K562 (cell line): ENCODE measurements around the gene CNIH3. TPM values are rescaled to one million over a fixed set of nuclear protein-coding genes. Genes with fewer than 3 reads are reported as not detected.

Experiments used
- ATAC-seq: fragments of 200-7000 bp; cut with Tn5 transposase; 3 replicates; pipeline ENCODE4 v1.9.1; 2020; ENCODE audit warnings: moderate library complexity
- BruUV-seq: library from RNA; stranded (reverse); fragments of 400-500 nt; replicated peaks from 2 replicates; lab custom pipeline; 2021; lab: Mats Ljungman, UMichigan
- CTCF ChIA-PET: fragments of 300-600 bp; formaldehyde crosslinking; extraction: SDS; loops from one replicate; lab custom pipeline; 2021; ENCODE audit warnings: low intra/inter-chr PET ratio; lab: Yijun Ruan, JAX
- POLR2A ChIA-PET: fragments of 300-600, 350-650 bp; sonication (Branson Sonifier 250); formaldehyde crosslinking; extraction: SDS; loops from one replicate; lab custom pipeline; 2021; ENCODE audit warnings: antibody characterized with exemption, inconsistent platforms; lab: Yijun Ruan, JAX
- DNase-seq, 4 experiments: peaks; one replicate each; pipeline versions ENCODE4 v3.0.0 to v3.0.0-alpha.2; 2011 to 2018; ENCODE audit warnings: low spot score in 3 of 4, mixed read lengths in 3 of 4; ENCODE audit errors: extremely low read depth in 1 of 4
- FAIRE-seq: peaks from 2 replicates; lab custom pipeline; 2011; peaks lifted over from hg19 to GRCh38; lab: Jason Lieb, UNC
- H2AFZ ChIP-seq: 2 replicates; pipeline ENCODE4 v1.6.0; 2011; ENCODE audit warnings: low read depth, low read length, control low read depth, inconsistent platforms
- H3K27ac ChIP-seq: fragments of 200-600 bp; 3 replicates; pipeline ENCODE4 v1.8.0; 2011; ENCODE audit warnings: low read depth, mild to moderate bottlenecking, control low read depth, inconsistent platforms, low read length, moderate library complexity, mixed read lengths; ENCODE audit errors: extremely low read depth
- H3K27me3 ChIP-seq, 2 experiments: fragments of 300-600 bp in 1 of 2; 2 replicates in 1 of 2; 3 replicates in 1 of 2; pipeline versions ENCODE4 v1.6.0 to v1.8.0; 2011; ENCODE audit warnings: inconsistent platforms in 2 of 2, low read length in 2 of 2, mild to moderate bottlenecking in 1 of 2, mixed read lengths in 1 of 2, moderate library complexity in 1 of 2; ENCODE audit not compliant: control insufficient read depth in 2 of 2, insufficient read depth in 2 of 2
- H3K36me3 ChIP-seq: fragments of 300-600 bp; 3 replicates; pipeline ENCODE4 v1.8.0; 2011; ENCODE audit warnings: mild to moderate bottlenecking, low read length, inconsistent platforms; ENCODE audit not compliant: control insufficient read depth, insufficient read depth
- H3K4me1 ChIP-seq, 2 experiments: fragments of 200-600 bp in 1 of 2; replicated peaks in 1 of 2; 2 replicates in 1 of 2; 3 replicates in 1 of 2; pipeline versions ENCODE4 v1.5.1 to v1.8.0; 2011; ENCODE audit warnings: inconsistent platforms in 2 of 2, low read length in 2 of 2, mild to moderate bottlenecking in 1 of 2, mixed read lengths in 1 of 2, moderate library complexity in 1 of 2; ENCODE audit not compliant: control insufficient read depth in 2 of 2, insufficient read depth in 2 of 2
- H3K4me2 ChIP-seq: 2 replicates; pipeline ENCODE4 v1.6.1; 2011; ENCODE audit warnings: low read length, control low read depth, inconsistent platforms, mixed read lengths; ENCODE audit not compliant: insufficient read depth
- H3K4me3 ChIP-seq: fragments of 200-600 bp; sonication (generic), shearing (Covaris generic); 2 replicates; pipeline ENCODE4 v1.5.1; 2016; ENCODE audit warnings: control low read depth, inconsistent platforms
- H3K79me2 ChIP-seq: fragments of 200-600 bp; 3 replicates; pipeline ENCODE4 v1.8.0; 2011; ENCODE audit warnings: low read length, inconsistent platforms; ENCODE audit not compliant: control insufficient read depth, insufficient read depth
- H3K9ac ChIP-seq, 2 experiments: 2 replicates each; pipeline versions ENCODE4 v1.6.0 to v1.6.1; 2011; ENCODE audit warnings: low read depth in 2 of 2, low read length in 2 of 2, control low read depth in 1 of 2, inconsistent platforms in 1 of 2, mild to moderate bottlenecking in 1 of 2, mixed read lengths in 1 of 2; ENCODE audit not compliant: insufficient read depth in 1 of 2
- H3K9me1 ChIP-seq: one replicate; pipeline ENCODE4 v1.6.0; 2011; ENCODE audit warnings: inconsistent platforms, mild to moderate bottlenecking, low read length, moderate library complexity; ENCODE audit not compliant: control insufficient read depth, insufficient read depth
- H3K9me3 ChIP-seq: replicated peaks from 2 replicates; pipeline ENCODE4 v1.5.1; 2011; ENCODE audit warnings: low read depth, low read length, inconsistent platforms; ENCODE audit not compliant: control insufficient read depth, insufficient read depth
- H4K20me1 ChIP-seq: replicated peaks from 2 replicates; pipeline ENCODE4 v1.6.1; 2011; ENCODE audit warnings: low read length, inconsistent platforms, mixed read lengths; ENCODE audit not compliant: control insufficient read depth, insufficient read depth
- DPF2 ChIP-seq: fragments of 450-650 bp; IDR thresholded peaks from 2 replicates; pipeline ENCODE4 v1.6.1; 2016
- FOXK1 ChIP-seq: sonication (generic); formaldehyde crosslinking; IDR thresholded peaks from 2 replicates; pipeline ENCODE4 v1.8.0; 2022; ENCODE audit warnings: missing genetic modification reagents, mild to moderate bottlenecking, borderline replicate concordance
- GTF2F1 ChIP-seq: IDR thresholded peaks from 2 replicates; pipeline ENCODE4 v1.6.1; 2011; ENCODE audit warnings: low read depth, low read length, improper control_type of control experiment
- HDAC3 ChIP-seq: fragments of 450-650 bp; IDR thresholded peaks from 2 replicates; pipeline ENCODE4 v1.6.1; 2018; ENCODE audit warnings: borderline replicate concordance, mild to moderate bottlenecking, moderate library complexity; ENCODE audit not compliant: partially characterized antibody
- NR2F6 ChIP-seq: fragments of 450-650 bp; formaldehyde crosslinking; IDR thresholded peaks from 2 replicates; pipeline ENCODE4 v1.4.0; 2020; ENCODE audit warnings: mild to moderate bottlenecking
- POLR3A ChIP-seq: IDR thresholded peaks from 2 replicates; pipeline ENCODE4 v1.6.1; 2011; ENCODE audit warnings: borderline replicate concordance, mild to moderate bottlenecking, moderate library complexity; ENCODE audit not compliant: insufficient read length, insufficient read depth; ENCODE audit errors: extremely low read depth
- PYGO2 ChIP-seq: fragments of 450-650 bp; IDR thresholded peaks from 2 replicates; pipeline ENCODE4 v1.6.1; 2016; ENCODE audit warnings: mild to moderate bottlenecking, missing genetic modification characterization, moderate library complexity, missing compliant biosample characterization
- TCF7L2 ChIP-seq: fragments of 150-350 bp; IDR thresholded peaks from 2 replicates; pipeline ENCODE4 v1.6.1; 2016; ENCODE audit warnings: low read depth, mild to moderate bottlenecking, low read length, moderate library complexity
- WGBS: fragments of 100-300 bp; shearing (Covaris generic); methylation state at CpG from one replicate; pipeline ENCODE4 v1.1.6; 2016; ENCODE audit warnings: low coverage, mixed read lengths; ENCODE audit not compliant: insufficient coverage; ENCODE audit errors: missing lambda C conversion rate; 5-methylcytosine and 5-hydroxymethylcytosine counted together
- in situ Hi-C: fragments of 300-500 bp; cut with MboI; formaldehyde crosslinking; loops from 4 replicates; pipeline ENCODE4 v1.15.0; 2018; ENCODE audit warnings: inconsistent platforms, mixed read lengths
- intact Hi-C: fragments of 100-400 bp; cut with micrococcal nuclease; formaldehyde crosslinking; loops from 2 replicates; pipeline ENCODE4 v1.14.2; 2022
- polyA plus RNA-seq, 8 experiments: library from polyadenylated mRNA; depleted of rRNA in 4 of 8; stranded (reverse) in 5 of 8; unstranded in 3 of 8; fragments of >200 nt; fragmentation: Nextera tagmentation in 2 of 8; fragmentation: Illumina TruSeq in 1 of 8; extraction: Ambion mirVana in 2 of 8; extraction: Trizol in 1 of 8; gene quantifications; 2 replicates each; pipeline versions ENCODE4 v1.2.1 to v1.2.3, GENCODE V29; 2011 to 2014; ENCODE audit warnings: inconsistent platforms in 1 of 8, missing spikeins in 1 of 8
- total RNA-seq, 7 experiments: library from RNA; depleted of rRNA in 6 of 7; stranded (reverse); fragments of >200 nt in 6 of 7; fragmentation: Illumina TruSeq in 2 of 7; extraction: Trizol in 2 of 7; gene quantifications; 2 replicates each; pipeline versions ENCODE4 v1.2.1 to v1.2.3, GENCODE V29; 2011 to 2021; ENCODE audit warnings: low replicate concordance in 1 of 7
- TF ChIP-seq, protein P1 (sequence below): fragments of 450-650 bp; conservative IDR thresholded peaks from 2 replicates; pipeline ENCODE4 v1.6.1; 2016; ENCODE audit warnings: missing genetic modification characterization, low read depth, mild to moderate bottlenecking, missing compliant biosample characterization, moderate library complexity

Gene CNIH3
- total and polyA plus RNA-seq, 9 of the 15 experiments (the other 6 are each of a cell fraction or from before 2014, with no cell fraction given), result 0.14 to 1.8 (median 0.79) TPM

DNA sequence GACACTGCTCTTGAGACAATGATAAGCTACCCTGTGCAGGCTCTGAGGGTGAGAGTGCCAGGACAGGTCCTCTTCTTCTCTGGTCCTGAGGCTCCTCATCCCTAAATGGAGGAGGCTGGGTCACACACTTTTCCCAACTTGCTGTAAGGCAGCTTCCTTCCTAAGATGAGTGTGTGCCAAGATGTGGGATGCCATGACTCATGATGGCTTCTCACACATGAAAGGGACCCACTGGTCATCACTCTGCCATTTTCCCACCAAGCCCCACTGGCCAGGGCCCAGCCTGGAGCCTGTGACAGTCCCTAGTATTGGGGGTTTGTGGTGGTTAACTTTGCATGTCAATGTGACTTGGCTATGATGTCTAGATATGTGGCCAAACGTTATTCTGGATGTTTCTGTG, 54.4 kb downstream of the CNIH3 start:
- Histone ChIP-seq H3K4me2 (no peak overlapping the region), H3K9ac (no peak overlapping the region), H3K9me1 (no peaks in the 10 kb centered on the region), H3K27ac (no peak overlapping the region), H3K4me3 (no peak overlapping the region), H3K36me3 (no peaks in the 10 kb centered on the region), H3K79me2 (no peaks in the 10 kb centered on the region), H2AFZ (no peak overlapping the region), H3K9me3 (no peaks in the 10 kb centered on the region)
- POLR2A ChIA-PET, result no interaction called here
- DNase-seq, result no peak
- BruUV-seq, result no TSS peak
- ATAC-seq, result no peak
- intact Hi-C loops, result no loop called here
- WGBS, result 0% methylated on average over 1 of the region's 1 CpG
- in situ Hi-C loops, result no loop called here
- CTCF ChIA-PET, result no interaction called here
- no peak for FAIRE-seq
- no peak for TF ChIP-seq PYGO2 (tag)
- TF ChIP-seq TCF7L2, result no peak
- TF ChIP-seq HDAC3, result no peak
- no peak for TF ChIP-seq FOXK1
- TF ChIP-seq POLR3A, result no peak
- TF ChIP-seq GTF2F1, result no peak
- TF ChIP-seq NR2F6 (CRISPR knock-in tag), result no peak
- no peak for TF ChIP-seq DPF2
- TF ChIP-seq, protein P1, sequence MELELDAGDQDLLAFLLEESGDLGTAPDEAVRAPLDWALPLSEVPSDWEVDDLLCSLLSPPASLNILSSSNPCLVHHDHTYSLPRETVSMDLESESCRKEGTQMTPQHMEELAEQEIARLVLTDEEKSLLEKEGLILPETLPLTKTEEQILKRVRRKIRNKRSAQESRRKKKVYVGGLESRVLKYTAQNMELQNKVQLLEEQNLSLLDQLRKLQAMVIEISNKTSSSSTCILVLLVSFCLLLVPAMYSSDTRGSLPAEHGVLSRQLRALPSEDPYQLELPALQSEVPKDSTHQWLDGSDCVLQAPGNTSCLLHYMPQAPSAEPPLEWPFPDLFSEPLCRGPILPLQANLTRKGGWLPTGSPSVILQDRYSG, result no peak
- TF ChIP-seq, all 486 proteins: peak for 0
- Histone ChIP-seq H3K4me1 (no peaks in the 10 kb centered on the region), H4K20me1 (no peaks in the 10 kb centered on the region), H3K27me3 (peaks cover 3 to 30% of the 10 kb centered on the region in 2 experiments; a peak in 2 of 5 replicates)
